GM21825 (cell line): Measurements from ENCODE around the gene OSTF1.
A peak's percentile ranks its signal among the peaks of the same experiment; 100 is the strongest.

Experiments used
- ATAC-seq: cut with Tn5 transposase; IDR thresholded peaks from one replicate; pipeline ENCODE4 v1.9.1; 2021; ENCODE audit warnings: mild to moderate bottlenecking, moderate library complexity; ENCODE audit not compliant: unreplicated experiment

OSTF1 gene

DNA sequence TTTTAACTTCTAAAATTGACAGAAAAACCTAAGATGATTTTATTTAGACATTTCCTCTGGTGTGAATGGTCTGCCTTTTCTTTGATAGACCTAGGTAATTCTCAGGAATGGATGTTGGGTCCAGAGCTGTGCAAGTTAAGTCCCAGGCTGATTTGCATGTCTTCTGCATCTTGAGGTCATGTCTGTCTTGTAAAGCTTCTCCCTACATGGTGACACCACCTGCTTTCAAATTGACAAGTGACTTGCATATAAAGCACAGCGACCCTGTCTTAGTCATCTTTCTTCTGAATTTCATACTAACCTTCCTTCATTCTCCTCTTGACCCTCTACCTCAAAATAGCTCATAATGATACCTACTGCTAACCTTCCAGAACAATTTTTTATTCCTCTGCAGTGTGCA is 29.2 kb downstream of the OSTF1 start:
- ATAC-seq = no peak

DNA sequence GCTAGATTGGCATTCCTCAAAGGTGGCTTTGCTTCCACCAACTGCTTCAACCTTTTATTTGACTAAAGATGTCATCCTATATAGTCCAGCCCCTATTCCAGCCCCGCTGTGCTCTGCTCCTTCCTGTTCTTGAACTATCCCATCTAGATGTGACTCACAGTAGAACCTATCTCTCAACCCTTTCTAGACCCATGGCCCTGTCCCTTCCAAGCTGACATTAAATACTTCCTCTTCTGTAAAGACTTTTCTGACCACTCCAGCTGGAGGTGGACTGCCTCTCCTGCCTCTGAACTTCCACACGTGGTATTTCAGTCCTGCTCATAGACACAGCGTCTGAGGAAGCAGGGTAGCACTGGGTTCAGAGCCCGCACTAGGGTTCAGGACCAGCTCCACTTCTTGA is 32.4 kb downstream of the OSTF1 start:
- ATAC-seq = no peak

DNA sequence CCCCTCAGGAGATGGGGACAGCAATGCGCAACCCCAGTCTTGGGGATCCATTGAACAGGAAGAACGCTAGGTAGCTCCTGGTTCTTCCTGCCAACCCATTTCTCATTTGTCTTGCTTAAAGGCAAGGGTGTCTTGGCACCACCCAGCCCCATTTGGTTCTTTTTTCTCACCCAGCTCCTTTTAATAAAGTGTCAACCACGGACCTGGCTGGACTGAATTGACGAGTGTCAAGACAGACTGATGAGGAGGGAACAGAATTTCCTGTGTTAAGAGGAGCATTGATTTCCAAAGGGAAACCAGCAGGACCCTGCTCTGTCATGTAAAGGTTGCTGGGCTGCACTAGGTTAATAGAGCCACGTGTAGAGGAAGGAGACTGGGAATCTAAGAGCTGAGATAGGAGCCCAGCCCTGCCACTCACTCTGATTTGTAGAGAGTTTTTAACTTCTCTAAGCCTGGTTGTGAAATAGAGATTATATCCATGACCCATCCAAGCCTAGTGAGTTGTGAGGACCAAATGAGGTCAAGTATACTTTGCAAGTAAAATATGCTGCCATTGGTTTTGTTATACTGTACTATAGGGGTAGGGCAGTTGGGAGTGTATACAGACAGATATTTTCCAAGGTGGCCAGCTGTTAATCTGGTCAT is 33.7 kb downstream of the OSTF1 start:
- ATAC-seq = no peak

- ATAC-seq = no peak
These were observed 35.4 kb downstream of the OSTF1 start for GRCh38 chr9:75123696-75124095.

DNA sequence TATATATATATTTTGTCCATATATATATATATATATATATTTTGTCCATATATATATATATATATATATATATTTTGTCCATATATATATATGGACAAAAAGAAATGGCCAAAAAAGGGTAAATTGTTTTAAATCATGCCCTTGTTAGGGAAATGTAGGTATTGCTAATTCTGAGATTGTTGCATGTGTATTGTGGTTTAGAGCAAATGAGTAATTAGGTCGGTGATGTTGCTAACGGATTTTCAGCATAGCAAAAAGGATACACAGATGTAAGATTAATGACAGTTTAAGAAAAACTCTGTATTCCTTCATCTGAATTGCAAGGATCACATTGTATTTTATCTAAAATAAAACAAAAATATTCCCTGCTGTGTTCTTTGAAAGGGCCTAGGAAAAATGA is 40.2 kb downstream of the OSTF1 start:
- no peak for ATAC-seq

- ATAC-seq = no peak
These were observed 41.9 kb downstream of the OSTF1 start for GRCh38 chr9:75130172-75130571.

DNA sequence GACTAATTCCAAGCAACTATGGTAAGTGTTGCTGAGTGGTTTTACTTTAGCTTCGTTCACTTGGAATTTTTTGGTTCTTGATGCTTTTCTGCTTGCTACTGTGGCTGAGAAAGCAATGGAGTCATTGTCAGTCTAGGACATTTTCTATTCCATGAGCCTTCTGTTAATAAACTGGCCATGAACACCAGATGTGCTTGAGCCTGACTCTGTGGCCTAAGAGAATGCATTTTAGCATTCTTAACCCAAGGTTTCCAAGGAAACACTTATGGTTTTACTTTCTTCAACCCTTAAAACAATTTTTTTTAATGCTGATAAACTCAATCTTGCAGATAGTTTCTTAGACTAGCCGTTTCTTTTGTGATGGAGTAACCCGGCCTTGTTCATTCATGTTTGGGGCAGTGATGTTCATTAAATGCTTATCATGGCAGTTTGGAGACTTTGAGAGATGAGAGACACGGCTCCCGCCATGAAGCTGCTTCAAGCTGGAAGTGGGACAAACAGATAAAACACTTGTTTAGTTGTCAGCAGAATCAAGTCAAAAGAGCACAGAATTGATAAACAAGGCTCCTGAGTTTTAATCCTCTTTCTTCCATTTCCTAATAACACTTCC is 42.4 kb downstream of the OSTF1 start:
- ATAC-seq = no peak

GRCh38 chr9:75131700-75132099 is 43.4 kb downstream of the OSTF1 start:
- ATAC-seq = no peak

DNA sequence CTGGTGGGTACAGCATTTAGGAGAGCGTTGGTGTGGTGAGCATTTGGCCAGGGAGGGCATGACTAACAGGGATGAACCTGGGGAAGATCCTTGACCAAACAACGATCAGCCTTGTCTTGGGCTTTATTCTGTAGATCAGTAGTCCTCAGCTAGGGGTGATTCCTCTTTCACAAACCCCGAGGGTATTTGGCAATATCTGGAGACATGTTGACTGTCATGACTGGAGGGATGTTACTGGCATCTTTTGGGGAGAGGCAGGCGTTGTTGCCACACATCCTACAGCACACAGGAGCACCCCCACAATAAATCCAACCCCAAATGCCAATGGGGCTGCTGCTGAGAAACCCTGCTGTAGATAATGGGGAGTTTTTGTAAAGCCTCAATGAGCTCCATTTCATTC is 43.9 kb downstream of the OSTF1 start:
- ATAC-seq = no peak

DNA sequence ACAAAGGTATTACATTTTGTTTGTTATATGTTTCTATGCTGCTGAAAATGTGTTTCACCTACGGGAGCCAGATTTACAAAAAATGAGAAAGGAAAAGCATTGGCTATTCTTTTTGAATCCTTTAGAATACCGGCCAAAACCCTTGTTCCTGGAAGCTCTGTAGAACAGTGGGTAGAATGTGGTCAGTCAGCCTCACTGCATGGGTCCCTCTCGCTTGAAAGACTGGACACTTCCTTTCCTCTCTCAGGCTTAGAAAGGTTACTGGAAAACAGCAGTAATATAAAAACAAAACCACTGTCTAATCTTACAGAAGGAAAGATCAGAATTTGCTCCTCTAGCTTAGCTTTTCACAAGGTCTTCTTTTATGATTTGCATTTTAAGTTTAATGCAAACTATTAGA is 45.1 kb downstream of the OSTF1 start:
- no peak for ATAC-seq

- no peak for ATAC-seq
These were observed 46.2 kb downstream of the OSTF1 start for GRCh38 chr9:75134495-75134894.

GRCh38 chr9:75138260-75139040 is 50.1 kb downstream of the OSTF1 start:
- ATAC-seq = no peak

GRCh38 chr9:75139201-75139600 is 50.9 kb downstream of the OSTF1 start:
- no peak for ATAC-seq

- ATAC-seq = no peak
These were observed 51.9 kb downstream of the OSTF1 start for GRCh38 chr9:75140261-75140660.

DNA sequence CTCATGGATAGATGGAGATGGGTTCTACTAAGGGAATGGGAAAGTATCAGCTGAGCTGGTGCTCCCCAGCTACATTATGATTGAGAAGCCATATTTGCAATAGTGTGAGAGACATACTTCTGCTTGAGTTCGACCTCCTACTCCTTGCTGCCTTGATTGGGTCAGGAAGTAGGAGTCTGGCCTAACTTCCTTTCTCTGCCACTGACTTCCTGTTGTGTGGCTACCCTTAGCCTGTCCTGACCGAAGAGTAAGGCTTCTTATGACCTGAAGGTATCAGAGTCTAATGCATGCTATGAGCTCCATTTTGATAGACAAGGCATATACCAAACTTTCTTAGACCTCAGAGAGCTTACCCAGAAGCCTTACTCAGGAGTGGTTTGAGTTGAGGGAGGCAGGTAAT is 53.9 kb downstream of the OSTF1 start:
- no peak for ATAC-seq

GRCh38 chr9:75146229-75146628 is 57.9 kb downstream of the OSTF1 start:
- ATAC-seq = no peak

- ATAC-seq = peak; percentile 78
These were observed 59.3 kb downstream of the OSTF1 start for GRCh38 chr9:75147638-75148037.

DNA sequence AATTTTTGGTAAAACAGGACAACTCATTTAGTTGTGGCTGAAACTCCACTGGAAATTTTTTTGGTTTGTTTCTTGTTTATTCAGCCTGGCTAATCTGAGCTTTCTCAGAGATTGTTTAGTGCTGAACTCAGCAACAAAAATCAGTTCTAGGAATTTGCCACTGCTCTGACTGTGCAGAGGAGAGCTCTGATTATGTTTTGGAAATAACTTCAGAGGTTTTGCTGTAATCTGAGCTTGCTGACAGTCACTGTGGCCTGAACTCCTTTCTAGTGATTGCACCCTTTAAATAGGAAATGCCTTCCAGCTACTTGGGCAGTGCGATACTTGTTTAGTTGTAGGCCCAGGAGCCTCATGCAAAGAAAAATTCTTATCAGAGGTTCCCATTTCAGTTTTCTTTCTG is 60.2 kb downstream of the OSTF1 start:
- ATAC-seq = no peak

- no peak for ATAC-seq
These were observed 61.5 kb downstream of the OSTF1 start for GRCh38 chr9:75149841-75150241.

DNA sequence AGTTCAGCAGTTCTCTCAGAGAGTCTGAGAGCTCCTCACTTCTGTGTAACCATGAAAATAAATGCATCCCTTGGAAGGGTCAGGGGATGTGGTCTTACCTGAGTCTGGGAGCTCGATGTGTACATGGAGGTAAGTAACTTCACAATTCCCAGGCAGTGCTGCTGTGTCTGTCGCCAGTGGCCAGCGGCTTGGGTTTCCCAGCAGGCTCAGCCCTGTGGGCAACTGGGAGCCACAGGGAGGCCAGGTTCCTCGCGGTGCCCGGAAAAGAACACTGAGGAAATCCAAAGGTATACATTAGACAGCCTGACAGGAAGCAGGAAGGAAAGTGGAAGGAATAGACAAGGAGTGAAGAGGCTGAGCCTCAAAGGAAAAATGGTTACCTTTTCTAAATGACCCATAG is 62.2 kb downstream of the OSTF1 start:
- ATAC-seq = no peak

DNA sequence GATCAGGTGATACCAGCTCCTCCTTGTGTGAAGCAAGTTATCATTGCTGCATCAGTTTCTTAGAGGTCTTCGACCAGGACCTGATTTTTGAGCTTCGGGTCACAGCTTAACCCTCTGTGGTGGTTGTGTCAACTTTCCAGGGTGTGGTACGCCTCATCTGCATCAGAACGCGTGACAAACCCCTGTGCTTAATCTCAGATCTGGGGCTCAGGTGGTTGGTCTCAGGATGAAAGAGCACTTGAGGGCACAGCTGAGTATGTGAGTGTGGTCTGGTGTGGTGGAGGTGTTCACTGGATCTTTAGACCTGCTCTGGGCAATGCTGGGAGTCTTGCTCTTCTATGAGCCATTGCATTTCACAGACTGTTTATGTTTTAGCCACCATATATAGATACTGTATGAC is 64.1 kb downstream of the OSTF1 start:
- ATAC-seq = no peak

DNA sequence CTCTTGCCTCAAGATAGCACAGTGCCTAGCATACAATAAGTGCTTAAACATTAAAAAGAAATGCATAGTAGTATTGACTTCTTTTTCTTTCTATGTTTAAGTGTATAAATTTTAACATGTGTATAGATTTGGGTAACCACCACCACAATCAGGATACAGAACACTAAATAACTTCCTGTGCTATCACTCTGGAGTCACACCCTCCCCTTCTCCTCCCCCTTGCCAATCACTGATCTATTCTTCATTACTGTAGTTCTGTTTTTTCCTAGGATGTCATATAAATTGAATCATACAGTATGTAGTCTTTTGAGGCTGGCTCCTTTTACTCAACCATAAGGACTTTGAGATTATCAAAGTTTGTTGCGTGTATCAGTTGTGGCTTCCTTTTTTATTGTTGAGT is 68.5 kb downstream of the OSTF1 start:
- ATAC-seq = no peak
